ENCODE measurements around the gene SNX19.
A peak's percentile ranks its signal among the peaks of the same experiment; 100 is the strongest.
"Not testable (repeated sequence)": the region's sequence is repeated elsewhere in the genome, so short reads cannot be mapped to it uniquely, and the experiment has no call there.

Gene SNX19

GRCh38 chr11:130916238-130916855 is at the start of gene SNX19:
Gene SNX19 (minus strand): TSS chr11:130916479. CDS start chr11:130915939, 540 bp downstream.
- DNase-seq, result peak; percentile 80

GRCh38 chr11:130964058-130964792 is 47.9 kb upstream of the SNX19 start:
- DNase-seq, result no peak

GRCh38 chr11:130947889-130948288 is 31.6 kb upstream of the SNX19 start:
- no peak for DNase-seq

GRCh38 chr11:130947481-130947880 is 31.2 kb upstream of the SNX19 start:
- DNase-seq, result no peak

GRCh38 chr11:130947058-130947457 is 30.8 kb upstream of the SNX19 start:
- no peak for DNase-seq

- DNase-seq, result no peak
Measured at GRCh38 chr11:130945896-130946295, 29.6 kb upstream of the SNX19 start.

- no peak for DNase-seq
Measured at GRCh38 chr11:130940706-130941105, 24.4 kb upstream of the SNX19 start.

GRCh38 chr11:130937051-130937450 is 20.8 kb upstream of the SNX19 start:
- no peak for DNase-seq

GRCh38 chr11:130932086-130932712 is 15.9 kb upstream of the SNX19 start:
- DNase-seq, result no peak

GRCh38 chr11:130924750-130925149 is 8.5 kb upstream of the SNX19 start:
- no peak for DNase-seq

- not testable (repeated sequence) for DNase-seq
Measured at GRCh38 chr11:130920612-130921011, 4.3 kb upstream of the SNX19 start.

- no peak for DNase-seq
Measured at GRCh38 chr11:130918081-130918480, 1.8 kb upstream of the SNX19 start.

- no peak for DNase-seq
Measured at GRCh38 chr11:130916910-130917309, 631 bp upstream of the SNX19 start.

GRCh38 chr11:130915603-130916237 is 559 bp downstream of the SNX19 start:
- no peak for DNase-seq

GRCh38 chr11:130913268-130913667 is 3.0 kb downstream of the SNX19 start:
- no peak for DNase-seq

GRCh38 chr11:130912552-130912951 is 3.7 kb downstream of the SNX19 start:
- DNase-seq, result no peak

GRCh38 chr11:130911306-130911705 is 5.0 kb downstream of the SNX19 start:
- no peak for DNase-seq

- no peak for DNase-seq
Measured at GRCh38 chr11:130909650-130910049, 6.6 kb downstream of the SNX19 start.

GRCh38 chr11:130908770-130909625 is 7.3 kb downstream of the SNX19 start:
- no peak for DNase-seq

GRCh38 chr11:130908061-130908460 is 8.2 kb downstream of the SNX19 start:
- no peak for DNase-seq

- DNase-seq, result no peak
Measured at GRCh38 chr11:130907229-130907628, 9.1 kb downstream of the SNX19 start.

- no peak for DNase-seq
Measured at GRCh38 chr11:130906616-130907015, 9.7 kb downstream of the SNX19 start.

- no peak for DNase-seq
Measured at GRCh38 chr11:130905512-130905911, 10.8 kb downstream of the SNX19 start.
